ENCODE data around the gene ARHGAP9.
"Not testable (repeated sequence)": the region's sequence is repeated elsewhere in the genome, so short reads cannot be mapped to it uniquely, and the experiment has no call there.

Gene ARHGAP9

GRCh38 chr12:57512665-57513064, 33.0 kb upstream of the ARHGAP9 start:
- H3K27me3 ChIP-seq (ENCODE audit: insufficient read depth, insufficient read length): no peaks in the 10 kb centered on the region
- H3K9me3 ChIP-seq (ENCODE audit: insufficient read depth, low read length): no peaks in the 10 kb centered on the region
- H3K4me3 ChIP-seq (ENCODE audit: insufficient read length, low read depth): no peak overlapping the region
- peaks cover 89% of the 10 kb centered on the region for H3K36me3 ChIP-seq (ENCODE audit: insufficient read depth, insufficient read length, low read length)
- H3K9ac ChIP-seq (ENCODE audit: insufficient read length, low read depth): no peak overlapping the region
- no peaks in the 10 kb centered on the region for H3K4me1 ChIP-seq (ENCODE audit: insufficient read depth, insufficient read length)
- no peak for DNase-seq (ENCODE audit: low read depth, low spot score)
- TF ChIP-seq YY1 (IDR thresholded peaks at IDR 0.05; ENCODE audit: insufficient read depth, insufficient read length): no peak
- TF ChIP-seq SUZ12 (IDR thresholded peaks at IDR 0.05; ENCODE audit: extremely low read depth, insufficient read depth, insufficient read length): no peak
- no peak for TF ChIP-seq ZNF274 (IDR thresholded peaks at IDR 0.05; ENCODE audit: low read depth, low read length)

GRCh38 chr12:57511588-57512325, 32.1 kb upstream of the ARHGAP9 start:
- Histone ChIP-seq H3K9me3 (ENCODE audit: insufficient read depth, low read length) (no peaks in the 10 kb centered on the region), H3K27me3 (ENCODE audit: insufficient read depth, insufficient read length) (no peaks in the 10 kb centered on the region), H3K36me3 (ENCODE audit: insufficient read depth, insufficient read length, low read length) (peaks cover 80% of the 10 kb centered on the region), H3K4me1 (ENCODE audit: insufficient read depth, insufficient read length) (no peaks in the 10 kb centered on the region), H3K4me3 (ENCODE audit: insufficient read length, low read depth) (no peak overlapping the region), H3K9ac (ENCODE audit: insufficient read length, low read depth) (no peak overlapping the region)
- no peak for DNase-seq (ENCODE audit: low read depth, low spot score)
- TF ChIP-seq ZNF274 (IDR thresholded peaks at IDR 0.05; ENCODE audit: low read depth, low read length): no peak
- no peak for TF ChIP-seq SUZ12 (IDR thresholded peaks at IDR 0.05; ENCODE audit: extremely low read depth, insufficient read depth, insufficient read length)
- no peak for TF ChIP-seq YY1 (IDR thresholded peaks at IDR 0.05; ENCODE audit: insufficient read depth, insufficient read length)

- no peak overlapping the region for H3K4me3 ChIP-seq (ENCODE audit: insufficient read length, low read depth)
- H3K36me3 ChIP-seq (ENCODE audit: insufficient read depth, insufficient read length, low read length): peaks cover 79% of the 10 kb centered on the region
- H3K9ac ChIP-seq (ENCODE audit: insufficient read length, low read depth): no peak overlapping the region
- H3K4me1 ChIP-seq (ENCODE audit: insufficient read depth, insufficient read length): no peaks in the 10 kb centered on the region
- peaks cover 5% of the 10 kb centered on the region for H3K9me3 ChIP-seq (ENCODE audit: insufficient read depth, low read length)
- no peak for TF ChIP-seq YY1 (IDR thresholded peaks at IDR 0.05; ENCODE audit: insufficient read depth, insufficient read length)
- TF ChIP-seq SUZ12 (IDR thresholded peaks at IDR 0.05; ENCODE audit: extremely low read depth, insufficient read depth, insufficient read length): no peak
- no peak for TF ChIP-seq ZNF274 (IDR thresholded peaks at IDR 0.05; ENCODE audit: low read depth, low read length)
- H3K27me3 ChIP-seq (ENCODE audit: insufficient read depth, insufficient read length): no peaks in the 10 kb centered on the region
- DNase-seq (ENCODE audit: low read depth, low spot score): no peak
Measured at GRCh38 chr12:57511161-57511560, 31.5 kb upstream of the ARHGAP9 start.

- peaks cover 83% of the 10 kb centered on the region for H3K36me3 ChIP-seq (ENCODE audit: insufficient read depth, insufficient read length, low read length)
- H3K9ac ChIP-seq (ENCODE audit: insufficient read length, low read depth); H3K27me3 ChIP-seq (ENCODE audit: insufficient read depth, insufficient read length); H3K4me3 ChIP-seq (ENCODE audit: insufficient read length, low read depth); DNase-seq (ENCODE audit: low read depth, low spot score); H3K4me1 ChIP-seq (ENCODE audit: insufficient read depth, insufficient read length): not testable (repeated sequence)
- H3K9me3 ChIP-seq (ENCODE audit: insufficient read depth, low read length): peaks cover 20% of the 10 kb centered on the region
Measured at GRCh38 chr12:57507796-57508195, 28.1 kb upstream of the ARHGAP9 start.

GRCh38 chr12:57506541-57506940, 26.9 kb upstream of the ARHGAP9 start:
- Histone ChIP-seq H3K36me3 (ENCODE audit: insufficient read depth, insufficient read length, low read length) (peaks cover 80% of the 10 kb centered on the region), H3K9me3 (ENCODE audit: insufficient read depth, low read length) (peaks cover 20% of the 10 kb centered on the region)
- H3K4me1 ChIP-seq (ENCODE audit: insufficient read depth, insufficient read length); H3K4me3 ChIP-seq (ENCODE audit: insufficient read length, low read depth); DNase-seq (ENCODE audit: low read depth, low spot score); H3K9ac ChIP-seq (ENCODE audit: insufficient read length, low read depth); H3K27me3 ChIP-seq (ENCODE audit: insufficient read depth, insufficient read length): not testable (repeated sequence)

- Histone ChIP-seq H3K36me3 (ENCODE audit: insufficient read depth, insufficient read length, low read length) (peaks cover 83% of the 10 kb centered on the region), H3K9me3 (ENCODE audit: insufficient read depth, low read length) (peaks cover 20% of the 10 kb centered on the region)
- not testable (repeated sequence) for H3K4me1 ChIP-seq (ENCODE audit: insufficient read depth, insufficient read length); H3K9ac ChIP-seq (ENCODE audit: insufficient read length, low read depth); H3K27me3 ChIP-seq (ENCODE audit: insufficient read depth, insufficient read length); DNase-seq (ENCODE audit: low read depth, low spot score); H3K4me3 ChIP-seq (ENCODE audit: insufficient read length, low read depth)
Measured at GRCh38 chr12:57502311-57502969, 22.8 kb upstream of the ARHGAP9 start.

GRCh38 chr12:57500213-57500612, 20.5 kb upstream of the ARHGAP9 start:
- Histone ChIP-seq H3K36me3 (ENCODE audit: insufficient read depth, insufficient read length, low read length) (peaks cover 88% of the 10 kb centered on the region), H3K27me3 (ENCODE audit: insufficient read depth, insufficient read length) (no peaks in the 10 kb centered on the region), H3K9ac (ENCODE audit: insufficient read length, low read depth) (no peak overlapping the region), H3K4me3 (ENCODE audit: insufficient read length, low read depth) (no peak overlapping the region), H3K9me3 (ENCODE audit: insufficient read depth, low read length) (peaks cover 5% of the 10 kb centered on the region; the same call in 1 of the 2 replicates), H3K4me1 (ENCODE audit: insufficient read depth, insufficient read length) (no peaks in the 10 kb centered on the region)
- DNase-seq (ENCODE audit: low read depth, low spot score): no peak
- TF ChIP-seq ZNF274 (IDR thresholded peaks at IDR 0.05; ENCODE audit: low read depth, low read length) (no peak), SUZ12 (IDR thresholded peaks at IDR 0.05; ENCODE audit: extremely low read depth, insufficient read depth, insufficient read length) (no peak), YY1 (IDR thresholded peaks at IDR 0.05; ENCODE audit: insufficient read depth, insufficient read length) (no peak)
